Left lobe of liver (tissue), 2 donors: ENCODE results near the gene ASPM. TPM values are rescaled to one million over a fixed set of nuclear protein-coding genes. Genes with fewer than 3 reads are reported as not detected.
A peak's percentile ranks its signal among the peaks of the same experiment; 100 is the strongest.
"Not testable (repeated sequence)": the region's sequence is repeated elsewhere in the genome, so short reads cannot be mapped to it uniquely, and the experiment has no call there.

Experiments
- ATAC-seq: fragments of 200-7000 bp; cut with Tn5 transposase; one replicate; pipeline ENCODE4 v1.9.1; 2020; ENCODE audit warnings: mild to moderate bottlenecking, moderate library complexity
- DNase-seq: peaks from one replicate; pipeline ENCODE4 v3.0.0-alpha.2; 2020; ENCODE audit warnings: low spot score
- total RNA-seq: library from RNA; stranded (reverse); gene quantifications from one replicate; pipeline ENCODE4 v1.2.1, GENCODE V29; 2021
- donor health status: DM: no; HTN: no; CAD: no; lungs with moderate emphysema.
- donor health status: DM: no; HTN: yes; CAD: no.

ASPM gene
- total RNA-seq, 1 donor from 2014 or later, result 0.35 TPM

DNA sequence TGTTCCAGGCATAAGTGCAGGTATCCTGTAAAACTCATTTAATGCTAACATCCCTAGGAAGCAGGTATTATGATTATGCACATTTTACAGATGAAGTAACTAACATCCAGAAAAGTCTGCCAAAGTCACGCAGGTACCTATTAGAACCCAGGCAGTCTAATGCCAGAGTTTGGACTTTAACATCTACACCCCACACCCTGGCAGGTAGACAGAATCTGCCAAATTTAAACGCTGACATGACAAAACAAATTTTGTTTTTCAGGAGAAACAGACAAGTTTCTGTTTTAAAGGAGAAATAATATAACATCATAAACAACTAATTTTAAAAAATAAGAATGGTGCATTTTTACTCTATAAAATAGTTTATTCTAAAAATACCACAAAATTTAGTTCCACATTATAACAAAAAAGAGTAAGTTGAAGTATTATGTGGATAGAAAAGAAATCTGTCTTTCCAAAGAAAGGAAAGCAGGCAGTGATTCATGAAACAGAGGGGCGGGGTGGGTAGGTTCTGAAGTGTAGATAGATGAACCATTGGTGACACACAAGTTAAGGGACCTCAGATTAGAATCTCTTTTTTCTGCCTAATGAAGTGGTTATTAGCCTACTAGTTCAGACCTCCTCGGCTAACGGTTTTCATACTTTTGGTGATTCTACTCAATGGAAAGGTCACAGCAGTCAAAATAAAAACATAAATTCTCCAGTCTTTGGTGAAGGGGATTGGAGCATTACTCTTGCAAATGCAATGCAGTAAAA, 1.7 kb downstream of the ASPM start:
- DNase-seq (no peak), ATAC-seq (peak; percentile 68)

- DNase-seq (no peak), ATAC-seq (no peak)
Measured at GRCh38 chr1:197143276-197143675, 3.2 kb downstream of the ASPM start.

GRCh38 chr1:197141575-197141974, 4.9 kb downstream of the ASPM start:
- DNase-seq (no peak), ATAC-seq (no peak)

DNA sequence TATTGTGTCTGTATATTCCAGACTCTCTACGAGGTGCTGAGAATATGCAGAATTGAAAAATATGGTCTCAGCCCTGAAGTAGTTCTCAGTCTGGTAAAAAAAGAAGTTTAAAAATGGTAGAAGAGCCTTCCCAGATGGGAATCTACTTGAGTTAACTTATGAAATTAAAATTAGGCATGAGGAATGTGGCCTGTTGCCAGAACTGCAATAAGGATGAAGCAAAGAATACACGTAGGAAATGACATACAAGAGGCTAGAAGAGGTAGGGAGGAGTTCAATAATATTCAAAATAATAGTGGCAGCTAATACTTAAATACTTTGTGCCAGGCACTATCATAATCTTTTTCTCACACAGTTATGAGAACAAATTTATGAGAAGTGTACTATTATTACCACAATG, 6.3 kb downstream of the ASPM start:
- DNase-seq (no peak), ATAC-seq (no peak)

DNA sequence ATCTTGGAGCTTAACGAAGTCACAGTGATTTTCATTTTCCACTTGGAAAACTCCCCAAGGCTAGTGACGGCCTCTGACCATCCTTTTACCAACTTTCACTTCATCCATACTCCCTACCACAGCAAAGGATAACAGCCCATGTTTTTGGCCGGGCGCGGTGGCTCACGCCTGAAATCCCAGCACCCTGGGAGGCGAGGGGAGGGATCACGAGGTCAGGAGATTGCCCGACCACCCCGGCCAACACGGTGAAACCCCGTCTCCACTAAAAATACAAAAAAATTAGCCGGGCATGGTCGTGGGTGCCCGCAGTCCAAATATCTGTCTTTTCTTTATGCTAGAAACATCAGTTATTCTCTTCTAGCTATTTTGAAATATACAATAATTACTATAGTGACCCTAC, 7.3 kb downstream of the ASPM start:
- no peak for DNase-seq
- ATAC-seq, result no peak

DNA sequence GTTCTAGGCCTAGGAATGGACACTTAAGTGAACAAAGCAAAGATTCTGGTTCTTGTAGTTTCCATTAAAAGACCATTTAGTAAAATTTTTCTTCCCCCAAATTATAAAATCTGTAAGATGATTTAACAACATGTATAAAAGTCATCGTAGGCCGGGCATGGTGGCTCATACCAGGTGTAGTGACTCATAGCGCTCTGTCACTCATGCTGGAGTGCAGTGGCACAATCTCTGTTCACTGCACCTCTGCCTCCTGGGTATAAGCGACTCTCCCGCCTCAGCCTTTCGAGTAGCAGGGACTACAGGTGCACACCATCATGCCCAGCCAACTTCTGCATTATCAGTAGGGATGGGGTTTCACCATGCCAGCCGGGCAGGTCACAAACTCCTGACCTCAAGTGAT, 9.1 kb downstream of the ASPM start:
- no peak for ATAC-seq
- no peak for DNase-seq

DNA sequence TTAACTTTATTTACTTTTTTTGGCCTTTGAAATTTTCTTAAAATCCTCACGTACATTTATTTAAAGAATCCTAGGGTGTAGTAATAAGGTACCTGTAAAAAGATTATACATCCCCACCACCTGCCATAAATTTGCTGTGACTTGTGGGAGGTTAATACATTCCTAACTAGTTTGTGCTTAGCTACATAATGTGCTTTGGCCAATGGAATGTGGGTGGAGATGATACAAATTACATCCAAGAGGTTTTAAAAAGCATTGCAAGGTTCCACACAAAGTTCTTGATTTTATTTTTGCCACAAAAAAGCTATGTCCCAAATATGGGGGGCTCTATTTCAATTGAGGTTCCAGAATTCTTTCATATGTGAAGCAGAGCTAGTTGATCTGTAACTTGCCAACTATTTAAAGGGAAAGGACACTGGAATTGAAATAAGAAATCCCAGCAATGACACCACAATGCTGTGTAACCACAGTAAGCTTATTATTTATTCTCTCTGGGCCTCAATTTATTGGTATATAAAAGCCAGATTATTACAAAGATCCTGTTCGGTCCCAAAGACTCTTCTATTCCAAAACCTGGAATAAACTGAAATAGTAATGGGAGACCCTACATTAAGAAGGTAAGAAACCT, 15.7 kb downstream of the ASPM start:
- ATAC-seq, result no peak
- no peak for DNase-seq

GRCh38 chr1:197129698-197130097, 16.8 kb downstream of the ASPM start:
- ATAC-seq (no peak), DNase-seq (no peak)

- DNase-seq, result no peak
- ATAC-seq, result no peak
Measured at GRCh38 chr1:197127246-197127912, 19.1 kb downstream of the ASPM start.

- DNase-seq, result no peak
- peak; percentile 70 for ATAC-seq
Measured at GRCh38 chr1:197126691-197127090, 19.8 kb downstream of the ASPM start.

- DNase-seq, result no peak
- ATAC-seq, result no peak
Measured at GRCh38 chr1:197124376-197124775, 22.1 kb downstream of the ASPM start.

- DNase-seq (no peak), ATAC-seq (no peak)
Measured at GRCh38 chr1:197116156-197116555, 30.3 kb downstream of the ASPM start.

- no peak for ATAC-seq
- no peak for DNase-seq
Measured at GRCh38 chr1:197106869-197107268, 39.6 kb downstream of the ASPM start.

- ATAC-seq (no peak), DNase-seq (no peak)
Measured at GRCh38 chr1:197103300-197103699, 43.2 kb downstream of the ASPM start.

DNA sequence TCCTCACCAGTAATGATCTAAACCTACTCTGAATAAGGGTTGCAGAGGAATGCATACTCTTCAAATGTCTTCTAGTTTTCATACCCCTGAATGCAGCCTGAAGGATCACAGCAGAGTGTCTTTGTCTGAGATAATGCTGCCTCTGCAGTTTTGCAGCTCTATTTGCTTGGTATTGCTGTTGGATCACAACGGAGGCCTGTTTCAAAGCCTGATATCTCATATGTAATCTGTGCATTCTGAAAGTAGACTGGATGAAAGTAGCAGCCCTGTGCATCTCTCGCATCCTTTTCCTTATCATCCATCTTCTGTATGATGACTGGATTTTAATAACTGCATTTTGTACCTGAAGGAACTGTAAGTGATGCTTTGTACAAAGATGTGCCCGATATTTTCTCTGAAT, 44.5 kb downstream of the ASPM start:
- ATAC-seq, result no peak

DNA sequence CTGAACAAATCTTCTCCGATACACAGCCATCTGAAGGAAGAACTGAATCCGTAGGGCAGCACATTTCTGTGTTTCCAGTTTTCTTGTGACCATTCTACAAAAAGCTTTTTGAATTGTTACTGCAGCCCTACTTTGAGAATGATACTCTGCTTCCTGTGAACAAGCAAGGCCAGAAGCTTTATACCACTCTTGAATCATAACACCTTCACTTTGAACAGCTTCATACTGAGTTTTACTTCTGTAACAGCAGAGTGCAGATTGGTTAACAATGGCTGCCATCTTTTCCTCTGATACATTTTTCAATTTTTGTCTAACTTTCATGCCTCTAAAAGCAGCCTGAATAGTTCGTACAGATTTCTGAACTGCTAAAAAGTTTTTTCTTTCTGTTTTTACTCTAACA, 45.8 kb downstream of the ASPM start:
- DNase-seq, result no peak
- ATAC-seq, result no peak

More for the DNA sequence above, 44.5 kb downstream of the ASPM start:
- DNase-seq, result no peak

GRCh38 chr1:197099444-197099843, 47.0 kb downstream of the ASPM start:
- no peak for ATAC-seq
- DNase-seq, result no peak

- not testable (repeated sequence) for DNase-seq, ATAC-seq
Measured at GRCh38 chr1:197096971-197097370, 49.5 kb downstream of the ASPM start.

GRCh38 chr1:197096137-197096536, 50.3 kb downstream of the ASPM start:
- ATAC-seq (no peak), DNase-seq (no peak)

GRCh38 chr1:197093226-197093885, 53.1 kb downstream of the ASPM start:
- DNase-seq, result no peak

GRCh38 chr1:197092491-197093023, 53.9 kb downstream of the ASPM start:
- DNase-seq (no peak), ATAC-seq (no peak)

More at GRCh38 chr1:197093226-197093885, 53.1 kb downstream of the ASPM start:
- no peak for ATAC-seq
